Hematopoietic multipotent progenitor cell treated with erythropoietin and hydrocortisone succinate and interleukin-3 and kit ligand, for 6 days (in vitro differentiated cells): Measurements from ENCODE around the gene TLNRD1.
"Not testable (repeated sequence)": the region's sequence is repeated elsewhere in the genome, so short reads cannot be mapped to it uniquely, and the experiment has no call there.

Experiments used
- DNase-seq: peaks from one replicate; pipeline ENCODE4 v3.0.0-alpha.2; 2015

Gene TLNRD1

DNA sequence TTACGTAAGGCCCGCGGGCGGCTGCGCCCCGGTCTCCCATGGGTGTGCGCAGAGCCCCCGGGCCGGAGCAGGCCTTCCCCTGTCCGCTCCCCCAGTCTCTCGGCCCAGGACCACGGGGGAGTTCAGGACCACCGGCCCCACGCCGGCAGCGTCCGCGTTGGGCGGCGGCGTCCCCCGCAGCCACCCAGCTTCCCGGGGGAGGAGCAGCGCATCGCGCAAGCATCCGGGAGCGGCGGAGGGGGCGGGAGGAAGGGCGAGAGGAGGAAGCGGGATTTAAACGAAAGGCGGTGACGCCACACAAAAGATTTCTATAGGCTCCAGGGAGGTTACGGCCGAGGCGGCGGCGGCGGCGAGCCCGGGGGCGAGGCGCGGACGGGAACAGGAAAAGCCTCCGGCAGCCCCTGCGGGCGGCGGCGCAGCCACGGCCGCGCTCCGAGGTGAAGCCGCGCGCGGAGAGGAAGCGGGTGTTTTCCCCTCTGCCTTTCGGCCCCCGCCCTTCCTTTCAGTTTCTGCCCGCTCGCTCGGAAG, at the start of gene TLNRD1:
Gene TLNRD1 (plus strand): TSS at position 300 of the 528 bp plus-strand sequence. CDS start 1,349 bp downstream, outside the sequence.
- DNase-seq: peak; percentile 87

DNA sequence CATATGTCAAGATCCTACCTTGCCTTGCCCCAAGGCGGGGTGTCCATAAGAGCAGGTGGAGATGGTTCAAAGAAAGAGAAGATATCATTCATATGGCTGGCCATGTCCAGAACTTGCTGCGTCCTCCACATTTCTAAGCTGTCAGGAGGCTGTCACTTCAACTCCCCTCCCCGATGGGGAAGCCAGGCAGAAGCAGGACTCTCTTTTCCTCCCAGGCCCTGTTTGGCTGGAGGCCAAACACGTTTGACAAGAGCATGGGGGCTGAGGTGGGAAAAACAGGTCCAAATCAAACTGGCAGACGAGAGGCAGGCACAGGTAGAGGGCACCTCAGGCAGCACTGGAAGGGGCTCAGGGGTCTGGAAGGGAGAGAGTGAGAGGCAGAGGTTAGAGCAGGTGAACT, 48.8 kb upstream of the TLNRD1 start:
- no peak for DNase-seq

GRCh38 chr15:80953001-80953952, 47.4 kb upstream of the TLNRD1 start:
- no peak for DNase-seq

- DNase-seq: no peak
Measured at GRCh38 chr15:80953953-80954778, 46.6 kb upstream of the TLNRD1 start.

DNA sequence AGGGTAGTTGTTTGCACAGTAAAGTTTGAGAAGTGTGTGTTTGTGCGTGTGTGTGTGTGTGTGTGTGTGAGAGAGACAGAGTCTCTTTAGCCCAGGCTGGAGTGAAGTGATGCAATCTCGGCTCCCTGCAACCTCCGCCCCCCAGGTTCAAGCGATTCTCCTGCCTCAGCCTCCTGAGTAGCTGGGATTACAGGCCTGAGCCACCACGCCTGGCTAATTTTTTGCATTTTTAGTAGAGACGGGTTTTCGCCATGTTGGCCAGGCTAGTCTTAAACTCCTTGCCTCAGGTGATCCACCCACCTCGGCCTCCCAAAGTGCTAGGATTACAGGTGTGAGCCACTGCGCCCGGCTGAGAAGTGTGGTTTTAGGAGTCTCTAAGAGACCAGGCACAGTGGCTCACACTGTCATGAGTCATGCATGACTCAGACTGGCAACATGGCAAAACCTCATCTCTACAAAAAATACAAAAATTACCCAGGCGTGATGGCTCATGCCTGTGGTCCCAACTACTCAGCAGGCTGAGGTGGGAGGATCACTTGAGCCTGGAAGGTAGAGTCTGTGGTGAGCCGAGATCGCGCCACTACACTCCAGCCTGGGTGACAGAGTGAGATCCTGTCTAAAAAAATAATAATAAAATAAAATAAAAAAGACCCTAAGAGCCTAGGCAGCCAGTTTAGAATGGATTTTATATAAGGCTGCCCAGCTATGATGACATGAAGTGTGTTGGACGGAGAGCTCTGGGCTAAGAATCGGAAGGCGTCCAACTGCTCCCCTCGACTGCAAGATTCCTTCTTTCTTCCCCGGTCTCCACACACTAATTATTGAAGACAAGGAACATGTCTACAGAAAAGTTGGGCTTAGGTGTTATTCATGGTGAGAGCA, 44.9 kb upstream of the TLNRD1 start:
- DNase-seq: peak; percentile 23

GRCh38 chr15:80957556-80957955, 43.2 kb upstream of the TLNRD1 start:
- DNase-seq: no peak

- no peak for DNase-seq
Measured at GRCh38 chr15:80957976-80958375, 42.7 kb upstream of the TLNRD1 start.

DNA sequence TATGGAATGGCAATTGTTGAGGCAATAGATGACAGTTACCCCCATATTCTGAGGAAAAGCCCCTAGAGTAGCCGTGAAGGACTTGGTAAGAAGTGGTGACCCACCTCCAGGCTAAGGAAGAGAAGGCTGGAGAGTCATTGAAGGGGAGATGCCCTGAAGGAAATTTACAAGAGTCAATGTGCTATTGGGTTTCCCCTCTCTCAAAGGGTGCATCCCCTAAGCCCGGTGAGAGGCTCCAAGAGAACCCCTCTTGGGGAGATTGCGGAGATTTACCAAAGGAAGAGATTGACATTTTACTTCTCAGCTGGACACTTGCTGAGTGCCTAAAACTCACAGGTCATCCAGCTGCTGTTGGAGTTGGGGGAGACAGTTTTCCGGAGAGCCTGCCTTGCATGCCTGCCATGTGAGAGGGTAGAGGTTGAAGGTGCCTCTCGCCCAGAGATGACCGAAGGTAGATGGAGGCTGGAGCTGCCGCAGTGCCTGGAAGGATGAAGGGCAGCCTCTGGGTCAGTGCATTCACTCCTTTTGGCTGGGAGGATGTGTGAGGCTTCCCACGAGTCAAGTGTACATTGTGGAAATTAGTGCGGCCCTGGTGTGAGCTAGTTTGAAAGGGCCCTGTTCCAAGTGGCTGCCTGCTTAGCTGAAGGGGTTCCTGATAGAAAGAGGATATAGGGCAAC, 41.8 kb upstream of the TLNRD1 start:
- no peak for DNase-seq

DNA sequence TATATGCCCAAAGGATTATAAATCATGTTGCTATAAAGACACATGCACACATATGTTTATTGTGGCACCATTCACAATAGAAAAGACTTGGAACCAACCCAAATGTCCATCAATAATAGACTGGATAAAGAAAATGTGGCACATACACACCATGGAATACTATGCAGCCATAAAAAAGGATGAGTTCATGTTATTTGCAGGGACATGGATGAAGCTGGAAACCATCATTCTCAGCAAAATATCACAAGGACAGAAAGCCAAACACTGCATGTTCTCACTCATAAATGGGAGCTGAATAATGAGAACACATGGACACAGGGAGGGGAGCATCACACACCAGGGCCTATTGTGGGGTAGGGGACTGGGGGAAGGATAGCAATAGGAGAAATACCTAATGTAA, 35.3 kb upstream of the TLNRD1 start:
- DNase-seq: not testable (repeated sequence)

GRCh38 chr15:80966431-80967197, 34.1 kb upstream of the TLNRD1 start:
- DNase-seq: no peak

DNA sequence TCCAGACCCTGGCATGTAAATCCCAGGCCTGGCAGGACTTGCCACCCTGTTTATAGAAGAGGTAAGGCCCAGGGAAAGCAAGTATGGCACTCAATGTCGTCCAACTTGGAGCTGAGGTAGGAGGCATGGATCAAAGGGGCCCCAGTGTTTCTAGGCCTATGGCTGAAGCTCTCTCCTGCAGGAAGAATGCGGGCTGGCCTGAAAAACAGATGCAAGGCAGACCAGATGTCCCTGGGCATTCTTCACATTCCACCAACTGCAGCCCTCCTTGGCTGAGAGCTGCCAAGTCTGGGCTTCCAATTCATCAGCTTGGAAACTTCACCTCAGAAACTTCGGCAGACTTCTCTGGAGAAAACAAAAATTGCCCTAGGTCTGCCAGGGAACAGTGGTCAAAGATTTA, 33.3 kb upstream of the TLNRD1 start:
- no peak for DNase-seq

DNA sequence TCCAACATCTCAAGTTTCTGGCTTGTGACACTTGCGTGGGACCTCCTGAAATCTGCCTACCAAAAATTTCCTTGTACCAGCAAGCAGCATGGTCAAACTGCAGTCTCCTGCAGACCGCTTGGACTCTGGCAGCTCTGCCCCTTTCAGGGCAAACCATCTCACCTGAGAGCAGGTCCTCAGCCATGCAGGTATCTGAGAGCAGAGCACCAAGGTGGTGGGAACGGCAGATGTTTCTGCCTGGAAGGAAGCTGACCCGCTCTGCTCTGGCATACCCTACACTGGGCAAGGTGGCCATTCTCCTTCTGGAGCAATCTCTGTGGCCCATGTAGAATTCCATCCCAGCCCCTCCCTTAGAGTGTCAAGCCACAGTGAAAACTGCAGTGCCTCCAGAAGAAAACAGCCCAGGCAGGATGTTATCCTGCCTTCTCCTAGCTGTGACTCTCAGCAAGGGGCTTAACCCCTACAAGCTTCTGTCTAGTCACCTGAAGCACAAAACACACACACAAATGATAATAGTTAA, 32.7 kb upstream of the TLNRD1 start:
- DNase-seq: no peak

- no peak for DNase-seq
Measured at GRCh38 chr15:80969316-80969715, 31.4 kb upstream of the TLNRD1 start.

GRCh38 chr15:80970018-80970657, 30.6 kb upstream of the TLNRD1 start:
- DNase-seq: peak; percentile 88

GRCh38 chr15:80970658-80971057, 30.1 kb upstream of the TLNRD1 start:
- DNase-seq: no peak

DNA sequence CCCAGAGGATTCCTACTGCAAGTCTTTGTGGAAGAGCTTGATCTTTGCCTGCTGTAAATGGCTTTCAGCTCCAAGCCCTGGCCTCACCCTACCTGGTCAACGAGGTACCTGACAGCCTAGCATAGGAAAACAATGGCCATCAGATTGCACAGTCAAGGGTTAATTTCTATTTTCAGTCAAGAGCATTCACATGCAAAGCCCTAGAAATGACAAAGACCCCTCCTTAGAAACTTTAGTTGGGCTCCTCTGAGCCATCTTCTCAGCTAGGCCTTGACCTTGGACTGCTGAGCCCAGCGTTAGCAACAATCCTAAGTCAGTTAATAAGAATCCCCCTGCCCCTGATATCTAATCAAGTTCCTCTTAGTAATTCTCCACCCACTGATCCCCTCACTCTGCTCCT, 29.6 kb upstream of the TLNRD1 start:
- no peak for DNase-seq

- no peak for DNase-seq
Measured at GRCh38 chr15:80972276-80972675, 28.4 kb upstream of the TLNRD1 start.

GRCh38 chr15:80974914-80975313, 25.8 kb upstream of the TLNRD1 start:
- no peak for DNase-seq

DNA sequence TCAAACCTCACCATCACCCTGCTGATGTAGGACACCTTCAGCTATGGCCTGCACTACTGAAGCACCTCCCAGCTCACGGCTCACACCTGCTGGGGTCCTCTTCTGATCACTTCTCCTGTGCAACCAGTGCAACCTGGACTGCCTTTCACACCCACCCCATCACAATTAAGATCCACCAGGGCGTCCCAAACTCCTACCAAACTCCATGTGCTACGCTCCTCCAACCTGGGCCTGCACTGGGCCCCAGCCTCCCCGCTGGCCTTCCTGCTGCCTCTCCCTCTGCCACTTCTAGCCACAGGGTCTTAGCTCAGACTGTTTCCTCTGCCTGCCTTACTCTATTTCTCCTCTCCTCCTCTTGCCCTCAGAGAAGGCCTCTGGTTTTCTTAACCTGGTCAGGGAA, 23.9 kb upstream of the TLNRD1 start:
- DNase-seq: no peak

- DNase-seq: peak; percentile 83
Measured at GRCh38 chr15:80977627-80978036, 23.1 kb upstream of the TLNRD1 start.
